ENCODE measurements around the gene KRT3.

KRT3 gene

DNA sequence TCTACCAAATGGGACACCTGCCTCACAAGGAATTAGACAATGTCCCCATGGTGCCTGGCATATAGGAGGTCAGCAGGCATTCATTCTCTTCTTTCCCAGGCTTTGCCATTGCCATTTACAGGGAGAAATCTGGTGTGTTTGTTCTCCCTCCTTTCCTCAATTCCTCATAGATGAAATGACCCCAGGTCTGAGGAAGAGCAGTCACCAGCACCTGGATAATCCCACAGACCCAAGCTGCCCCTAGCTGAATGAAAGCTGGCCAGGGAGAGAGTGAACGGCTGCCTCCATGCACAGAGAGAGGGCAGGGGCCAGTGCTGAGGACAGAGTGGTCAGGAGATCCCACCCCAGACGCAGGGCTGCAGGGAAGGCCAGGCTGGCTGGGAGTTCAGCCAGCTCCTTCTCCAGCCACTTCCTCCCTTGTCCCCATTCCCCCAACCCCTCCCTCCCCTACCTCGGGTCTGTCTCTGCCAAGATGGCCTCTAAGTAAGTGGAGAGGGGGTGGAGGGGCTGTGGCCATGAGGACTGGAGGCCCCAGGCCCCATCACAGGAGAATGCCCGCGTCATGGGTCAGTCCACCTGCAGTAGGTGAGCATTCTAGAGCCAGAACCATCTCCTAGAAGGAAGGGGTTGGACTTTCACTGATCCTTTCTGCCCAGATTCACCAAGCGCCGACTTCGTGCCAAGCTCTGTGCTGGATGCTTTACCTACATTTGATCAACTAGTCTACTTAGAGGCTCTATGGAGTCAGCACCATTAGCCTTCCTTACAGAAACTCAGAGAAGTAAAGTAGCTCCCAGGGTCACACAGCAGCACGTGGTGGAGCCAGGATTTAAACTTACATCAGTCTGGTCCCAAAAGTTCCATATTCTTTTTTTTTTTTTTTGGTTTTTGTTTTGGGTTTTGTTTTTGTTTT lies 20.0 kb upstream of the KRT3 start:
- Mint-ChIP-seq H3K27ac (ENCODE audit: low read depth) (no peak overlapping the region), H3K9me3 (no peaks in the 10 kb centered on the region), H3K4me3 (no peak overlapping the region), H3K4me1 (peaks cover 13% of the 10 kb centered on the region), H3K36me3 (ENCODE audit: insufficient read depth) (no peaks in the 10 kb centered on the region), H3K27me3 (peaks cover 39% of the 10 kb centered on the region)
- ATAC-seq (replicated peaks; ENCODE audit: extremely low read depth, poor library complexity, severe bottlenecking): no peak
- DNase-seq (ENCODE audit: low spot score in 2 of 2): no peak

DNA sequence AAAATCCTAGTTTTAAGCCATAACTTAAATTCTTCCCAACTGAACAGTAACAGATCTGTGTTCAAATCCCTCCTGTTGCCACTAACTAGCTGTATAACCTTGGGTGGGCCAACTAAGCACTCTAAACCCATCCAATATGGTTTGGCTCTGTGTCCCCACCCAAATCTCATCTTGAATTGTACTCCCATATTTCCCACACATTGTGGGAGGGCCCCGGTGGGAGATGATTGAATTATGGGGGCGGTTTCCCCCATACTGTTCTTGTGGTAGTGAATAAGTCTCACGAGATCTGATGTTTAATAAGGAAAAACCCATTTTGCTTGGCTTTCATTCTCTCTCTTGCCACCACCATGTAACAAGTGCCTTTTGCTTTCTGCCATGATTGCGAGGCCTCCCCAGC lies 19.2 kb upstream of the KRT3 start:
- ATAC-seq (replicated peaks; ENCODE audit: extremely low read depth, poor library complexity, severe bottlenecking) (no peak), DNase-seq (ENCODE audit: low spot score in 2 of 2) (no peak)
- Mint-ChIP-seq H3K36me3 (ENCODE audit: insufficient read depth) (no peaks in the 10 kb centered on the region), H3K4me1 (peaks cover 13% of the 10 kb centered on the region), H3K27me3 (peaks cover 33% of the 10 kb centered on the region), H3K4me3 (no peak overlapping the region), H3K27ac (ENCODE audit: low read depth) (no peak overlapping the region), H3K9me3 (no peaks in the 10 kb centered on the region)

GRCh38 chr12:52814710-52815155 lies 18.8 kb upstream of the KRT3 start:
- ATAC-seq (replicated peaks; ENCODE audit: extremely low read depth, poor library complexity, severe bottlenecking) (no peak), DNase-seq (ENCODE audit: low spot score in 2 of 2) (no peak)
- Mint-ChIP-seq H3K4me3 (no peak overlapping the region), H3K9me3 (no peaks in the 10 kb centered on the region), H3K4me1 (peaks cover 13% of the 10 kb centered on the region), H3K36me3 (ENCODE audit: insufficient read depth) (no peaks in the 10 kb centered on the region), H3K27ac (ENCODE audit: low read depth) (no peak overlapping the region), H3K27me3 (peaks cover 28% of the 10 kb centered on the region)

GRCh38 chr12:52813885-52814709 lies 18.2 kb upstream of the KRT3 start, which contains the start of gene KRT4:
Gene KRT4, minus strand, starts transcription at chr12:52814116. Its CDS starts 58 bp downstream, at chr12:52814058.
- Mint-ChIP-seq H3K4me1 (peaks cover 13% of the 10 kb centered on the region), H3K9me3 (no peaks in the 10 kb centered on the region), H3K27ac (ENCODE audit: low read depth) (no peak within 1 kb of the TSS), H3K4me3 (no peak within 1 kb of the TSS), H3K36me3 (ENCODE audit: insufficient read depth) (no peaks in the 10 kb centered on the region), H3K27me3 (peaks cover 28% of the 10 kb centered on the region)
- ATAC-seq (replicated peaks; ENCODE audit: extremely low read depth, poor library complexity, severe bottlenecking) (no peak), DNase-seq (ENCODE audit: low spot score in 2 of 2) (no peak)

DNA sequence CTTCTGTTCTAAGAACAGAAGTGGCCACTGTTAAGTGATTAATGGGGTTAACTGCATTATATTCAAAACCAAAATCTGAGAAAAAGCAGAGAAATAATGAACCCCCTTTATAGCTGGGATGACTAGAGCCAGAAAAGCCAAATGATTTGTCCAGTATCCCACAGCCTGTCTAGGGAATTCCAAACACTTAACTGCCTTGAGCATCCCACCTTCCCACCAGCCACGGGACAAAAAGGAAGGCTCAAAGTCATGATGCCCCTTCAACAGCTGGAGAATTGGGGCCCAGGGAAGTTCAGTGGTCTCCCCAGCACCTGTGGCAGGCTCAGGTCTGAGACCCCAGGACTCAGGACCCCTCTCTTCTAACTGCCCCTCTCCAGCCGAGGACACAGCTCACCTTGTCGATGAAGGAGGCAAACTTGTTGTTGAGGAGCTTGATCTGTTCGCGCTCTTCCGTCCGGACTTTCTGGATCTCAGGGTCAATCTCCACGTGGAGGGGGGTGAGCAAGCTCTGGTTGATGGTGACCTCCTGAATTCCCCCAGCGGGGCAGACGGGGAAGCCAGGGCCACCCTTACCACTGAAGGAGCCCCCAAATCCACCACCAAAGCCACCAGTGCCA lies 17.4 kb upstream of the KRT3 start:
- DNase-seq (ENCODE audit: low spot score in 2 of 2) (no peak), ATAC-seq (replicated peaks; ENCODE audit: extremely low read depth, poor library complexity, severe bottlenecking) (no peak)
- H3K4me1 Mint-ChIP-seq: peaks cover 12% of the 10 kb centered on the region
- no peak overlapping the region for H3K27ac Mint-ChIP-seq (ENCODE audit: low read depth)
- H3K4me3 Mint-ChIP-seq: no peak overlapping the region
- peaks cover 21% of the 10 kb centered on the region for H3K27me3 Mint-ChIP-seq
- H3K9me3 Mint-ChIP-seq: no peaks in the 10 kb centered on the region
- no peaks in the 10 kb centered on the region for H3K36me3 Mint-ChIP-seq (ENCODE audit: insufficient read depth)

- Mint-ChIP-seq H3K4me3 (no peak overlapping the region), H3K36me3 (ENCODE audit: insufficient read depth) (no peaks in the 10 kb centered on the region), H3K27ac (ENCODE audit: low read depth) (no peak overlapping the region), H3K27me3 (peaks cover 21% of the 10 kb centered on the region), H3K4me1 (peaks cover 6% of the 10 kb centered on the region), H3K9me3 (no peaks in the 10 kb centered on the region)
- ATAC-seq (replicated peaks; ENCODE audit: extremely low read depth, poor library complexity, severe bottlenecking) (no peak), DNase-seq (ENCODE audit: low spot score in 2 of 2) (no peak)
Measured at GRCh38 chr12:52812749-52813148, 16.8 kb upstream of the KRT3 start.

- Mint-ChIP-seq H3K4me3 (no peak overlapping the region), H3K4me1 (no peaks in the 10 kb centered on the region), H3K27ac (ENCODE audit: low read depth) (no peak overlapping the region), H3K27me3 (peaks cover 21% of the 10 kb centered on the region), H3K9me3 (no peaks in the 10 kb centered on the region), H3K36me3 (ENCODE audit: insufficient read depth) (no peaks in the 10 kb centered on the region)
- ATAC-seq (replicated peaks; ENCODE audit: extremely low read depth, poor library complexity, severe bottlenecking) (no peak), DNase-seq (ENCODE audit: low spot score in 2 of 2) (no peak)
Measured at GRCh38 chr12:52812073-52812400, 16.1 kb upstream of the KRT3 start.

DNA sequence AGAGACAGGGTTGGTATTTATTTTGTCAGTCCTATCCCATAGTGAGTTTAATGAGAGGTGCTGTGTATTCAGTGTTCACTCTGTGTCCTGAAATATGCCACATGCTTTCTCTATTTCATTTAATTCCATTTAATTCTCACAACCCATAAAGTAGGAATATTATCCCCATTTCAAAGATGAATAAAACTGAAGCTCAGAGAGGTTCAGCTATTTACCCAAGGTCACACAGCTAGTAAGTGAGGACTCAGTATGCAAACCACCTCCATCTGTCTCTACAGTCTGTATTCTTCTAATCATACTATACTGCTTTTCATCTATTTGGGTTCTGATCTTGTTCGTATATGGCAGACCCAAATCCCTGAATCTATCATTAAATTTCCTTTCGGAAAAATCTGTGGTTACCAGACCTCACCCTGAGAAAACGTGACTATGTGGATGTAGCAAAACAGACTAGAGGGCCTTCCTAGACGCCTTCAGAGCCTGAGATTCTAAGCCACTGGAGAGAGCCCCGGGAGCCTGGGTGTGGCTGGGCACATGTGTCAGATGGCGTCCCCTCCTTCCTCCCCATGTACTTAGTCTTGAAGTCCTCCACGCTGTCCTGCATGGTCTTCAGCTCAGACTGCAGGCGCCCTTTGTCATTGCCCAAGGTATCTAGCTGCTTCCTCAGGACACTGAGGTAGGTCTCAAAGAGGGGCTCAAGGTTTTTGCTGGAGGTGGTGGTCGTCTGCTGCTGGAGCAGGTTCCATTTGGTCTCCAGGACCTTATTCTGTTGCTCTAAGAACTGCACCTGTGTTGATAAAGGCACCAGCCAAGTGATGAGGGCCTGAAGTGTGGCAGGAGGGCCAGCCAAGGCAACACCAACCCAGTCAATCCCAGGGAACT lies 15.5 kb upstream of the KRT3 start:
- peaks cover 20% of the 10 kb centered on the region for H3K27me3 Mint-ChIP-seq
- no peak overlapping the region for H3K4me3 Mint-ChIP-seq
- H3K4me1 Mint-ChIP-seq: no peaks in the 10 kb centered on the region
- ATAC-seq (replicated peaks; ENCODE audit: extremely low read depth, poor library complexity, severe bottlenecking) (no peak), DNase-seq (ENCODE audit: low spot score in 2 of 2) (no peak)
- no peak overlapping the region for H3K27ac Mint-ChIP-seq (ENCODE audit: low read depth)
- H3K36me3 Mint-ChIP-seq (ENCODE audit: insufficient read depth): no peaks in the 10 kb centered on the region
- no peaks in the 10 kb centered on the region for H3K9me3 Mint-ChIP-seq

DNA sequence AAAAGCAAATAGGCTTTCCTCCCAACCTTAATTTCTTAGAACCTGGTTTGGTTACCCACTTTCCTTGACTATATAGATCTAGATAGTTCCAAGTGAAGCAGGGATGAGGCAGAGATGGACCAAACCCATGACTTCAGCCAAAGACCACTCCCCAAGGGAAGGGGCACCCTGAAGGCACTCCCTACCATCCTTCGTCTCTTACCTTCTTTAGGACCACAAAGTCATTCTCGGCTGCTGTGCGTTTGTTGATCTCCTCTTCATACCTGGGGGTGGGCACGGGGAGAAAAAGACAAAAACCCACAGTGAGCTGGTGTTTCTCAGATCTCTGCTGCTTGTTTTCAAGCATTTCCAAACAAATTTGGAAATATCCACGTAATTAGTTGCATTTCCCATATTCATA lies 14.6 kb upstream of the KRT3 start:
- H3K27me3 Mint-ChIP-seq: peaks cover 20% of the 10 kb centered on the region

GRCh38 chr12:52809166-52809565 lies 13.2 kb upstream of the KRT3 start:
- Mint-ChIP-seq H3K36me3 (ENCODE audit: insufficient read depth) (no peaks in the 10 kb centered on the region), H3K4me1 (no peaks in the 10 kb centered on the region), H3K4me3 (no peak overlapping the region), H3K27ac (ENCODE audit: low read depth) (no peak overlapping the region), H3K27me3 (peaks cover 20% of the 10 kb centered on the region), H3K9me3 (no peaks in the 10 kb centered on the region)
- DNase-seq (ENCODE audit: low spot score in 2 of 2) (no peak), ATAC-seq (replicated peaks; ENCODE audit: extremely low read depth, poor library complexity, severe bottlenecking) (no peak)

More for the DNA sequence above, 14.6 kb upstream of the KRT3 start:
- H3K36me3 Mint-ChIP-seq (ENCODE audit: insufficient read depth): no peaks in the 10 kb centered on the region
- H3K27ac Mint-ChIP-seq (ENCODE audit: low read depth): no peak overlapping the region
- H3K9me3 Mint-ChIP-seq: no peaks in the 10 kb centered on the region
- ATAC-seq (replicated peaks; ENCODE audit: extremely low read depth, poor library complexity, severe bottlenecking) (no peak), DNase-seq (ENCODE audit: low spot score in 2 of 2) (no peak)
- H3K4me3 Mint-ChIP-seq: no peak overlapping the region
- no peaks in the 10 kb centered on the region for H3K4me1 Mint-ChIP-seq

- Mint-ChIP-seq H3K36me3 (ENCODE audit: insufficient read depth) (no peaks in the 10 kb centered on the region), H3K9me3 (no peaks in the 10 kb centered on the region), H3K27ac (ENCODE audit: low read depth) (no peak overlapping the region), H3K27me3 (peaks cover 20% of the 10 kb centered on the region), H3K4me3 (no peak overlapping the region), H3K4me1 (no peaks in the 10 kb centered on the region)
- DNase-seq (ENCODE audit: low spot score in 2 of 2) (no peak), ATAC-seq (replicated peaks; ENCODE audit: extremely low read depth, poor library complexity, severe bottlenecking) (no peak)
Measured at GRCh38 chr12:52808573-52809160, 12.8 kb upstream of the KRT3 start.

Data from central memory CD8-positive, alpha-beta T cell (primary cell).